Measurements from ENCODE around the gene PLCL1.

PLCL1 gene

GRCh38 chr2:198168651-198169050, 364.3 kb downstream of the PLCL1 start:
- no peak for TF ChIP-seq CTCF (IDR thresholded peaks at IDR 0.05; ENCODE audit: control insufficient read depth, extremely low read depth, insufficient read depth)
- H3K4me3 ChIP-seq (ENCODE audit: low read depth, low read length) = no peak overlapping the region
- DNase-seq (ENCODE audit: low read depth) = no peak

GRCh38 chr2:198173242-198173641, 368.8 kb downstream of the PLCL1 start:
- no peak overlapping the region for H3K4me3 ChIP-seq (ENCODE audit: low read depth, low read length)
- TF ChIP-seq CTCF (IDR thresholded peaks at IDR 0.05; ENCODE audit: control insufficient read depth, extremely low read depth, insufficient read depth) = no peak
- DNase-seq (ENCODE audit: low read depth) = no peak

DNA sequence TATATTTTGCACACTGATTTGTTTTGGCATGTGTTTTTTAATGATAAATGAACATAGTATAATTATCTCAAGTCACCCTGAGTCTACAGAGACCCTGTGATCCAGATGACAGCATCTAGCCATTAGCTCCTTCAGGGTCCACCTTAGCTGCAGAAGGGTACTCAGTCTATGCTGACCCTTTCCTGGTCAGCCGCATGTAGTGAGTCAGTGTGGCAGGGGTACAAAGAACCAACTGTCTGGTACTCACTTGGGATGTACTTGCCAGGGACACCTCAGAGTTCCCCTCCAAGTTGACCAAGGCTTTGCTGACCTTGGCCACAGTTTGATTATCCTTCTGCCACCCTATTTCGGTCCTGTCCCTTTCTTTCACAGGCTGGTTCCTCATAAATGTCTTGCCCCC, 369.5 kb downstream of the PLCL1 start:
- DNase-seq (ENCODE audit: low read depth) = no peak
- no peak overlapping the region for H3K4me3 ChIP-seq (ENCODE audit: low read depth, low read length)
- TF ChIP-seq CTCF (IDR thresholded peaks at IDR 0.05; ENCODE audit: control insufficient read depth, extremely low read depth, insufficient read depth) = no peak

GRCh38 chr2:198175271-198175670, 370.9 kb downstream of the PLCL1 start:
- TF ChIP-seq CTCF (IDR thresholded peaks at IDR 0.05; ENCODE audit: control insufficient read depth, extremely low read depth, insufficient read depth) = no peak
- H3K4me3 ChIP-seq (ENCODE audit: low read depth, low read length) = no peak overlapping the region
- DNase-seq (ENCODE audit: low read depth) = no peak

DNA sequence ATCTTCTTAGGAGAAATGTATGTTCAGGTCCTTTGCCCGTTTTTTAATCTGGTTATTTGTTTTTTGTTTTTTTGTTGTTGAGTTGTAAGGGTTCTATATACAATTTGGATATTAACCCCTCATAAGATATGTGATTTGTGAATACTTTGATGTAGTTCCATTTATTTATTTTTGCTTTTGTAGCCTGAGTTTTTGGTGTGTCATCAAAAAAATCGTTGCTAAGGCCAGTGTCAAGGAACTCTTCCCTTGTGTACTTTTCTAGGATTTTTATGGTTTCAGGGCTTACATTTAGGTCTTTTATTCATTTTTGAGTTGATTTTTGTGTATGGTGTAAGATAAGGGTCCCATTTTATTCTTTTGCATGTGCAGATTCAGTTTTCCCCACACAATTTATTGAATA, 372.6 kb downstream of the PLCL1 start:
- H3K4me3 ChIP-seq (ENCODE audit: low read depth, low read length) = no peak overlapping the region
- no peak for DNase-seq (ENCODE audit: low read depth)
- TF ChIP-seq CTCF (IDR thresholded peaks at IDR 0.05; ENCODE audit: control insufficient read depth, extremely low read depth, insufficient read depth) = no peak

DNA sequence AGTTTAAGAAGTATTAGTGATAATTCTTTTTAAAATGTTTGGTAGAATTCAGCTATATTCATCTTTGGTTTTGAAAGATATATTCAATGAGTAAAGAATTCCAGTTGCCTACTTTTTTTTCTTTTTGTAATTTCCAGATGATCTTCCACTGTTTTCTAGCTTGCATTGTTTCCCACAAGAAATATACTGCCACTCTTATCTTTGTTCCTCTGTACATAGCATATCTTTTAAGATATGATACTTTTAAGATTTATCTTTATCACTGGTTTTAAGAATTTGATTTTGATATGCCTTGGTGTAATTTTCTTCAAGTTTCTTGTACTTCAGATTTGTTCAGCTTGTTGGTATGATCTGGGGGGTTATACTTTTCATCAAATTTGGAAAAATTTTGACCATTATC, 374.4 kb downstream of the PLCL1 start:
- H3K4me3 ChIP-seq (ENCODE audit: low read depth, low read length) = no peak overlapping the region
- TF ChIP-seq CTCF (IDR thresholded peaks at IDR 0.05; ENCODE audit: control insufficient read depth, extremely low read depth, insufficient read depth) = no peak
- DNase-seq (ENCODE audit: low read depth) = no peak

DNA sequence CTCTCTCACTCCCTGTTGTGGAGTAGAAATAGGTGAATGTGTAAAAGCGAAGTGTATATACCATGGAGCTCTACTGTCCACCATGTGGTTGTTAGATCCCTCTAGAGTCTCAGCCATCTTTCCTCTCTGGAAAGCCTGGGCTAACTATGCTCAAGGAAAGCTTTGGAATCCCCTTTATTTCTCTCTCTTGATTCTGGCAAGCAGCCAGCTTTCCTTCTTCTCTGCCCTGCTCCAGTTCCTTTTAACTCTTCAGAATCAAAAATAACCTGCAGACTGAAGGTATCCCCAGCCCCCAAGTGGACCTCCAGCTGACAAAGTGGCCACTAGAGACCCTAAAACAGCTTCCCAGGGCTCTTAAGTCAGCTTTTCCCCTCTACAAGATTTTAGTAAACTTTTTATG, 381.9 kb downstream of the PLCL1 start:
- DNase-seq (ENCODE audit: low read depth) = no peak
- no peak for TF ChIP-seq CTCF (IDR thresholded peaks at IDR 0.05; ENCODE audit: control insufficient read depth, extremely low read depth, insufficient read depth)
- no peak overlapping the region for H3K4me3 ChIP-seq (ENCODE audit: low read depth, low read length)
